Tibial artery (tissue), 4 donors: ENCODE measurements around the gene SMARCA4.

Experiments
- DNase-seq, 2 donors: peaks; one replicate each; pipeline ENCODE4 v3.0.0-alpha.2; 2019
- H3K27ac ChIP-seq, 2 donors: fragments of 200-600 bp; sonication (generic) in 1 of 2; 1 replicate in 1 of 2; 2 replicates in 1 of 2; pipeline ENCODE4 v1.5.1; 2018 to 2019; ENCODE audit warnings: mild to moderate bottlenecking in 1 of 2
- H3K27me3 ChIP-seq, 2 donors: fragments of 200-600 bp; sonication (generic) in 1 of 2; one replicate each; pipeline versions ENCODE4 v1.5.1 to v1.6.0; 2016 to 2019
- H3K36me3 ChIP-seq, 3 donors: fragments of 200-600 bp; sonication (generic) in 2 of 3; one replicate each; pipeline ENCODE4 v1.5.1; 2016 to 2019; ENCODE audit warnings: mild to moderate bottlenecking in 2 of 3
- H3K4me1 ChIP-seq, 4 donors: fragments of 200-600 bp; sonication (generic) in 2 of 4; 1 replicate in 3 of 4; 2 replicates in 1 of 4; pipeline ENCODE4 v1.5.1; 2016 to 2019
- H3K4me3 ChIP-seq, 2 donors: fragments of 200-600 bp; sonication (generic) in 1 of 2; 1 replicate in 1 of 2; 2 replicates in 1 of 2; pipeline ENCODE4 v1.5.1; 2018 to 2019; ENCODE audit warnings: mild to moderate bottlenecking in 2 of 2
- H3K9me3 ChIP-seq, 3 donors: fragments of 200-600 bp; sonication (generic) in 1 of 3; one replicate each; pipeline ENCODE4 v1.5.1; 2016 to 2019
- CTCF ChIP-seq, 2 experiments: fragments of 200-600 bp in 1 of 2; fragments of 450-650 bp in 1 of 2; IDR thresholded peaks; one replicate each; pipeline ENCODE4 v1.5.1; 2017 to 2019; ENCODE audit warnings: antibody characterized with exemption in 2 of 2, mild to moderate bottlenecking in 1 of 2, moderate library complexity in 1 of 2
- intact Hi-C: fragments of 100-400 bp; cut with DNase I; formaldehyde crosslinking; loops from one replicate; pipeline ENCODE4 v1.15.0; 2023; ENCODE audit warnings: low total_unique reads

Gene SMARCA4

DNA sequence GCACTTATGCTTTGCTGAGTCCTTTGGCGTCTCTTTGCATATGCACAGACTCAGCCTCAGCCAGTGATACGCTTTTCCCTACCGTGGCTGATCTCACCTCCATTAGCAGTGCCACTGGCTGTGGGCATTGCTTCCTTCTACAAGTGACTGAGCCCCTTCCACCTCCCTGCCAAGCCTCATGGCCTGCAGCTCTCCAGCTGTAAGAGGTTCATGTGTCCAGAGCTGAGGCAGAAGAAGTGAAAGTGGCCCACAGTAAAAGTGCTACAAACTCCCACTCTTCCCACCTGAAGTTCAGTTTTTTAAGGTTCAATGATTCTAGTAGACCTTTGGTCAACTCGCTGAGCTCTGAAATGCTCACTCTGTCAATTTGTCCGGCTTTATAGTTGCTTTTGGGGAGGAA is 44.7 kb downstream of the SMARCA4 start:
- Histone ChIP-seq H3K27ac (no peak overlapping the region), H3K27me3 (no peaks in the 10 kb centered on the region), H3K4me1 (no peaks in the 10 kb centered on the region), H3K36me3 (peaks cover 36 to 68% (median 53%) of the 10 kb centered on the region in 3 donors), H3K4me3 (no peak overlapping the region), H3K9me3 (no peaks in the 10 kb centered on the region)
- intact Hi-C loops = no loop called here
- no peak for DNase-seq
- TF ChIP-seq CTCF (IDR thresholded peaks at IDR 0.05) = no peak

DNA sequence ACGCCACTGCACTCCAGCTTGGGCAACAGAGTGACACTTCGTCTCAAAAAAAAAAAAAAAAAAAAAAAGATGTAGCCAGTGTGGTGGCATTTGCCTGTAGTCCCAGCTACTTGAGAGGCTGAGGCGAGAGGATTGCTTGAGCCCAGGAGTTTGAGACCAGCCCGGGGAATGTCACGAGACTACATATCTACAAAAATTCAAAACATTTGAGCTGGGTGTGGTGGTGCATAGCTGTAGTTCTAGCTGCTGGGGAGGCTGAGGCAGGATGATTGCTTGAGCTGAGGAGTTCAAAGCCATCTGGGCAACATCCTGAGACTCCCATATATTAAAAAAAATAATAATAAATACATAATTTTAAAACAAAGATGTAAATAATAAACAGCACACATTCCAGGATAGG is 46.6 kb downstream of the SMARCA4 start:
- peaks cover 51 to 74% (median 63%) of the 10 kb centered on the region in 3 donors for H3K36me3 ChIP-seq

DNA sequence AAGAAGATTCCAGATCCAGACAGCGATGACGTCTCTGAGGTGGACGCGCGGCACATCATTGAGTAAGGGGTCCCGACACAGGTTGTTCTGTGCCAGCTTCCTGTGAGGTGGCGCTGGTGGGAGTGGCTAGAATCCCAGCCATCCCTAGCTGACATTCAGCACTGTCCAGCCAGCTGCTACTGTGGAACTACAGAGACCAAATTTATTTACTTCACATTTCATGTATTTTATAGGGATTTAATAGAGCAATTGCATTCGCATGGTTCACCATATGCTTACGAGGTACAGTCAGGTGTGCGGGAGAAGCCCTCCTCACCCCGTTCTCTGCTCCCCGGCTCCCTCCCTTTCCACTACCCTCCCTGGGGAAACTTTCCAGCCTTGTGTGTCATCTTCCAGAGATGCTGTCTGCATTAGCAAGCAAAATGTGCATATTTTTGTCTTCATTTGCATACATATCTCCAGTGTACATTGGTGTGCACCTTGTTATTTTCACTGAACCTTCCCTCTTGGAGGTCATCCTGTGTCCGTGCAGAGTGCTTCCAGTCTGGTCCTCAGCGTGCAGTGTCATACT is 47.2 kb downstream of the SMARCA4 start:
- no peak overlapping the region for H3K4me3 ChIP-seq
- H3K27ac ChIP-seq = no peak overlapping the region
- no peak for DNase-seq
- H3K4me1 ChIP-seq = no peaks in the 10 kb centered on the region
- no peak for TF ChIP-seq CTCF (IDR thresholded peaks at IDR 0.05)
- H3K36me3 ChIP-seq = peaks cover 55 to 76% (median 67%) of the 10 kb centered on the region in 3 donors
- H3K9me3 ChIP-seq = no peaks in the 10 kb centered on the region
- intact Hi-C loops = no loop called here
- H3K27me3 ChIP-seq = no peaks in the 10 kb centered on the region

More for the DNA sequence above, 46.6 kb downstream of the SMARCA4 start:
- Histone ChIP-seq H3K27ac (no peak overlapping the region), H3K9me3 (no peaks in the 10 kb centered on the region), H3K4me3 (no peak overlapping the region), H3K4me1 (no peaks in the 10 kb centered on the region), H3K27me3 (no peaks in the 10 kb centered on the region)
- intact Hi-C loops = no loop called here
- no peak for TF ChIP-seq CTCF (IDR thresholded peaks at IDR 0.05)
- DNase-seq = no peak

DNA sequence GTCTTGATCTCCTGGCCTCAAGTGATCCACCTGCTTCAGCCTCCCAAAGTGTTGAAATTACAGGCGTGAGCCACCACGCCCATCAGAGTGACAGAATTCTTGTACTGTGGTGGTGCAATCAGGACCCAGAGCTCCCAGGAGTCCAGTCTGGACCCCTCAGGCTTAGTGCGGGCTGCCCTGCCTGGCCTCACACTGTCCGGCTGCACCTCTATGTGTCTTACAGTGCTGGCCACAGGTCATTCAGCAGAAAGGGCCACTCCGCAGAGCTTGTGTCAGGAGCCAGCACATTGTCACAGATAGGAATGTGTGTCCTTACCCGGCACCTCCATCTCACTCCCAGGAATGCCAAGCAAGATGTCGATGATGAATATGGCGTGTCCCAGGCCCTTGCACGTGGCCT is 49.2 kb downstream of the SMARCA4 start:
- Histone ChIP-seq H3K27me3 (no peaks in the 10 kb centered on the region), H3K36me3 (peaks cover 56 to 76% (median 72%) of the 10 kb centered on the region in 3 donors), H3K4me3 (no peak overlapping the region), H3K27ac (no peak overlapping the region), H3K4me1 (no peaks in the 10 kb centered on the region), H3K9me3 (no peaks in the 10 kb centered on the region)
- no peak for DNase-seq
- no peak for TF ChIP-seq CTCF (IDR thresholded peaks at IDR 0.05)
- intact Hi-C loops = no loop called here

- intact Hi-C loops = no loop called here
- no peak overlapping the region for H3K27ac ChIP-seq
- no peak for TF ChIP-seq CTCF (IDR thresholded peaks at IDR 0.05)
- no peaks in the 10 kb centered on the region for H3K27me3 ChIP-seq
- peaks cover 61 to 90% (median 86%) of the 10 kb centered on the region in 3 donors for H3K36me3 ChIP-seq
- no peak overlapping the region for H3K4me3 ChIP-seq
- no peak for DNase-seq
- peaks cover 0 to 3% (median 0%) of the 10 kb centered on the region in 4 donors for H3K4me1 ChIP-seq
- no peaks in the 10 kb centered on the region for H3K9me3 ChIP-seq
Measured at GRCh38 chr19:11012507-11012906, 51.7 kb downstream of the SMARCA4 start.

DNA sequence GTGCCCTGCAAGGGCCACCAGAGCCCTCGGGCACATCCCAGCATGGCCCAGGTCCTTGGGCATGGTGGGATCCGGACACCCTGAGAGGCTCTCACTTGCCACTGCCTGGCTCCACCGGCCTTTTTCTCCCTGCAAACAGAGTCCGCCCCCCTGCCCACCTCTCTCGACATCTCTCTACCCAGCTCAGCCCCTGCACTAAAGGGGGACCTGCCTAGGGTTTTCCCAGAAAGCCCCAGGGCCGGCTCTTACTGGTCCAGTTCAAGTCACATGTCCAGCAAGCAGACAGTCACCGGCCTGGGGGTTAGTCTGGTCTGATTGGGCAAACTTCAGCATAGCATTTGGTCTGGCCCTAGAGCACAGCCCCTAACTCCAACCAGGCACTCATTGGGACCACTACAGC is 52.9 kb downstream of the SMARCA4 start:
- H3K36me3 ChIP-seq = peaks cover 60 to 91% (median 87%) of the 10 kb centered on the region in 3 donors

More for the DNA sequence above, 52.9 kb downstream of the SMARCA4 start:
- intact Hi-C loops = no loop called here
- no peak for TF ChIP-seq CTCF (IDR thresholded peaks at IDR 0.05)
- Histone ChIP-seq H3K9me3 (no peaks in the 10 kb centered on the region), H3K4me3 (no peak overlapping the region), H3K4me1 (peaks cover 0 to 9% (median 0%) of the 10 kb centered on the region in 4 donors), H3K27me3 (no peaks in the 10 kb centered on the region), H3K27ac (no peak overlapping the region)
- no peak for DNase-seq
